G401 (cell line): ENCODE results near the gene PDE1C. TPM values are rescaled to one million over a fixed set of nuclear protein-coding genes. Genes with fewer than 3 reads are reported as not detected.
"Not testable (repeated sequence)": the region's sequence is repeated elsewhere in the genome, so short reads cannot be mapped to it uniquely, and the experiment has no call there.

Source experiments
- DNase-seq: peaks from one replicate; pipeline ENCODE4 v3.0.0-alpha.2; 2015; ENCODE audit warnings: low spot score
- in situ Hi-C: cut with HindIII; loops from 2 replicates; pipeline ENCODE4 v1.10.0; 2016; ENCODE audit warnings: low sequenced_read_pairs, mixed read lengths
- total RNA-seq: library from RNA; depleted of rRNA; stranded (reverse); fragments of >200 nt; shearing (Covaris generic); gene quantifications from 2 replicates; pipeline ENCODE4 v1.2.3, GENCODE V29; 2014

The PDE1C gene
- total RNA-seq, 1 experiment from 2014 or later, result not detected

DNA sequence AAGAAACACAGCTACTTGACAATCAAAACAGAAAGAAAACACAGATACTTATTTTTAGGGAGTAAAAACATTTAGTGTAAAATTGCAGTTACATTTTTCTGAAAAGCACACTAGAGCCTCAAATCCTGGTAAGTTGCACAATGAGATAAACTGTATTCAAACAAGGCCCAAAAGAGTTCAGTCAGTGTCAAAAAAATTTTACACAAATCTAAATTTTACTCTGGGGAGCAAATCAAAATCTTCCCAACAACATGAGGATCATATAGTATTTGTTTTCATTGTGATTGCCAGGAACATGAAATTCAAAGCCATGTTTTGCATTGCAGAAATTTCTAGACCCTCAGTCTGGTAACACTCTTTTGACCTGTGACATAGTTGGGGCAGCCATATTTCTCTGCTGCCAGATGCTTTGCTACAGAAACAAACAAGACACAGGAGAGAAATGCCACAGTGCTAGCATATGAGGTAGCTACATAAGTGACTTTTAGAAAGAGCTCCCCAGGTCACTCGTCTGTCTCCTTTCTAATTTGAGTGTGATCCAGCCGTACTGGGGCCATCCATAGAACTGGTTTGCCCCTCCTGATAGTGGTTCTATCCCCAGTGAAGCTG, 49.6 kb downstream of the PDE1C start:
- in situ Hi-C loops, result no loop called here
- no peak for DNase-seq

DNA sequence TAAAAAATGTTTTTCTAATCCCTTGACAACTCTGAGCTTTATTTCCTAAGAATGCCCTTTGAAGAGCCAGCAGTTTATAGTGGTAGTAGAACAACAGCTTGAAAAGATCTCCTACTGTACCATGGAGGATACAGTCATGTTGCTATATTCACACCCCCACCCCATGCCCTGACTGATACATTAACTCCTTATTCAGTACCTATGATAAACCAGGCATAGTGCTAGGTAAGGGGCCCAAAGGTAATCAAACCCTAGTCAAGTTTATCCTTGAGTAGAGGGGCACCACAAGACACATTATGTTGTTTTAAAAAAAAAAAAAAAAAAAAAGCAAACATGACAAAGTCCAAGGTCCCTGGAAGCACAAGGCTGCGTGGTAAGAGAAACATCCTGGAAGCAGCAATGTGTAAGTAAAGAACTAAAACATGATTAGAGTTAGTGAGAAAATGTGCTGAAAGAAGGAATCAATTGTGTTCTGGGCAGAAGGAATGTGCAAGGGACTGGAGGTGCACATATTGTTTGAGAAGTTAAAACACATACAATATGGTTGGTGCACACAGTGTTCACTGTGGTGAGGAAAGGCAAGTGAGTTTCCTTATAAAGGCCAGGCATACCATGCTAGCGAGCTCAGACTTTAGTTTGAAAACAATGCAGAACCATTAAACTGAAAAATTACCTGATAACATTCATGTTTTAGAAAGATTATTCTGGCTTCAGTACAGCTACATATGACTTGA, 51.2 kb downstream of the PDE1C start:
- in situ Hi-C loops, result no loop called here
- DNase-seq, result no peak

DNA sequence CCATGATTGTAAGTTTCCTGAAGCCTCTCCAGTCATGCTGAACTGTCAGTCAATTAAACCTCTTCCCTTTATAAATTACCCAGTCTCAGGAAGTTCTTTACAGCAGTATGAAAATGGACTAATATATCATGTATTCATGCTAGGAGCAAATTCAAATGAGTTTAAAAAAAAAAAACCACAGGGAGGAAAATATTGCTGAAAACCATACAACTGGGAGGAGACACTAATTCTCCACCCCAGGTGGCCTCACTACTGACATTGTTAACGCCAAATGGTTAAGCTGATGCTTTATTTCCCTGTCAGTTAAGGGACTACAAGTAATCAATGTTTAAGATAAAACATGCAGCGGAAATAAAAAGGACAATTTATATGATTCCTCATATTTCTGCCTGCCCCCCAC, 55.1 kb downstream of the PDE1C start:
- DNase-seq, result no peak
- in situ Hi-C loops, result no loop called here

DNA sequence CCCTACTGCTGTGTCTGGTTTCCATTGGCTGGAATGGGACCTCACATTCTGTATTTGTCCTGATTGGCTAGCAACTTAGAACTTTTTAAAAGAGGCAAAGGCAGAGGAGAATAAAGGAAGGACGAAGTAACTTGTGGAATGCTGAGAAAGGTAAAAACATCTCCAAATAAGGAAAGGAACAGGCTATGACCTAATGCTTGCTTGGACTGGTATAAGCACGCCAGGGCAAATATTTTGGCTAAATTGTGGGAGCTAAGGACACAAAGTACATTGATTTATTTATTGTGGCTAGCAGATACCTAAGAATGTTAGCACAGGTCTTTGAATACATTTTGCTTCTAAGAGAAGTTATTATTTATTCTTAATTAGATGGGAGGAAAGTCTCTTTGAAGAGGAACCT, 56.7 kb downstream of the PDE1C start:
- DNase-seq, in situ Hi-C loops: not testable (repeated sequence)

DNA sequence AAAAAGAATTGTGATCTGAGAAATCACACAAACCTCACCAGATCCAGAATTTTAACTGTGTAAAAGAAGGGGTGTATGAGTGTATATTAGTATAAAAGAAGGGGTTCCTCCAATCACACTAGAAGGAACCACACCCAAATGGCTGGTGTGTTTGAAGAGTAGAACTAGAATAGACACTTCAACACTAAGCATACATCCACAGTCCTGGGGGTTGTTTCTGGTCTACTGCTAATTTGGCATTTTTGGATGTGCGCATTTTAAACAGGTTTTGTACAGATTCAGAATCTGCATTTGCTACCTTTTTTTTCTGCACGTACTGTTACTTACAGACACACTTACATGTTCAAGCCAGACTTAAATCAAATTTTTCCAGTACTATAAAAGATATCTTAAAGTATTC, 64.6 kb downstream of the PDE1C start:
- no peak for DNase-seq
- in situ Hi-C loops, result no loop called here

DNA sequence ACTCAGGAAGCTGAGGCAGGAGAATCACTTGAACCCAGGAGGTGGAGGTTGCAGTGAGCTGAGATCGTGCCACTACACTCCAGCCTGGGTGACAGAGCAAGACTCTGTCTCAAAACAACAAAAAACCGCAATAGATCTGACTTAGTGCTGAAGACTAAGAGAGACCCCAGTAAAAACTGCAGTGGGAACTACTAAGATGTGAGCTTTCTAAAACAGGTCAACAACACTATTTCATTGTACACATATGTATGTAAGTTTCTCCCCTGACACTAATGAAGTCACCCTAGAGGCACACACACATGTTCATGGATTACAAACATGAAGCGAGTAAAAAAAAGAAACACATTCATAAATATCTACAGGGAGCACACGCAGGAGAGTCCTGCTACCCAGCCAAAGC, 68.3 kb downstream of the PDE1C start:
- in situ Hi-C loops, result no loop called here
- no peak for DNase-seq

DNA sequence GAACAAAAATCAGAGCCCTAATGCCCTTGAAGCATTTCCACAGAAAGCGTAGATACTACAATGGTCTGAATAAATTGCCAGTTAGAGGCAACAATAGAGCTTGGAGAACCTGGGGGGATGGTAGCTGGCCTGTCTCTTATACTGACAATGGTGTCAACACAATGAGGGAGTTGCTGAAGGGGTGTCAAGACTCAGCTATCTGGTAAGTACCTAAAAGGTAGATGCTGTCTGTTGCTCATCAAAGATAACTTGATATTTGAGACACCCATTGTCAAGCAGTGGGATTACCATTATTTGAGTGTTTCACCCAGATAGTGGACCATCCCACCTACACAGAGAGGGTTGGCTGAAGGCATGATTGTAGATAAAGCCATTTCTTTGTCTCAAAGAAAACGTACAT, 72.8 kb downstream of the PDE1C start:
- DNase-seq, result no peak
- in situ Hi-C loops, result no loop called here

DNA sequence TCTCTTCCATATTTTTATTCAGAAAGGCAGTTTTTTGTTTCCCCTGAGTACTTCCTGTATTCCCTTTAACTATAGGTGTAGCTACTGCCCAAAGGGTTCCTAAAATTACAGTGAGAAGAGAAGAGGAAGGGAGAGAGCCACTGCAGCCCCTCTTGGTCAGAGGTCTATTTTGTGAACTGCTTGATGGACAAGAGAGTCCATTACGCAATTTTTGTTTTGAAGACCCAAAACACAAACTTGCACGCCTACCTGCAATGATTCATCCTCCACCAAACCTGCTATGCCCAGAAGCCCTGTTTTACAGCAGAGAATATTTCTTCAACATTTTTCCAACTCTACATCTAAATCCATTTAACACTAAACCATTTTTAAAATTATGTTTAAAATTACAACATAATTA, 75.1 kb downstream of the PDE1C start:
- DNase-seq, result no peak
- in situ Hi-C loops, result no loop called here

DNA sequence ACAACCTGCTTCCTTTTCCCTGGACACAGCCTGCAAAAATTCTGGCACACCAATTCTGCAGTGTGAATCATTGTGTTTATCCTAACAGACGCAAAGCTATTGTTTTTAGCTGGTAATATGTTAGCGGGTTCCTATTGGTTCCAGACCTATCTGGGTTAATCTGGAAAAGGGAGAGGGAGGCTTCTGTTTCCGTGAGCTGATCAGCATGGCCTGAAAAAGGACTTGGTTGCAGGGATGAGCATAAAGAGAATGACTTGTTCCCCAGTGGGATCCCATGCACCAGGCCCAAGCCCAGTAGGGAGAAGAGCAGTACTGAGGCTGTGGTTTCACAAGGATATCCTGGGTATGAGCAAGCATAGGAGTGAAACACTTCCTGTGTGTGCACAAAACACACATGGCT, 78.4 kb downstream of the PDE1C start:
- peak; percentile 9 for DNase-seq
- in situ Hi-C loops, result no loop called here

DNA sequence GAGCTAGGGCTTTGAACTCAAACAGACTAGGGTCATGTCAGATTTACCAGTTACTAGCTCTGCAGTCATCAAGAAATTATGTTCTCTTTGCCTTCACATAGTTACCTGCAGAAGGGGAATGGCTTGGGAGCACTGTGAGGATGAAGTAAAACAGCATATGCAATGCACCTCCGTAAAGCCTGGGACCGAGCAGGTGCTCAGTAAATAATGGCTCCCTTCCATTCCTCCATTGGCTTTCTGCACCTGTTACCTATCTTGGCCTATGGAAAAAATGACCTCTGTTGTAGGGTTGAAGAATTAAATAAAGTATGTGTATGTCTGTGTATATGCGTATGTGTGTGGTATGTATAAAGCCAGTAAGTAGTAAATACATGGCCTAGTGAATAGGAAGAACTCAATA, 78.8 kb downstream of the PDE1C start:
- in situ Hi-C loops, result no loop called here
- DNase-seq, result peak; percentile 21

DNA sequence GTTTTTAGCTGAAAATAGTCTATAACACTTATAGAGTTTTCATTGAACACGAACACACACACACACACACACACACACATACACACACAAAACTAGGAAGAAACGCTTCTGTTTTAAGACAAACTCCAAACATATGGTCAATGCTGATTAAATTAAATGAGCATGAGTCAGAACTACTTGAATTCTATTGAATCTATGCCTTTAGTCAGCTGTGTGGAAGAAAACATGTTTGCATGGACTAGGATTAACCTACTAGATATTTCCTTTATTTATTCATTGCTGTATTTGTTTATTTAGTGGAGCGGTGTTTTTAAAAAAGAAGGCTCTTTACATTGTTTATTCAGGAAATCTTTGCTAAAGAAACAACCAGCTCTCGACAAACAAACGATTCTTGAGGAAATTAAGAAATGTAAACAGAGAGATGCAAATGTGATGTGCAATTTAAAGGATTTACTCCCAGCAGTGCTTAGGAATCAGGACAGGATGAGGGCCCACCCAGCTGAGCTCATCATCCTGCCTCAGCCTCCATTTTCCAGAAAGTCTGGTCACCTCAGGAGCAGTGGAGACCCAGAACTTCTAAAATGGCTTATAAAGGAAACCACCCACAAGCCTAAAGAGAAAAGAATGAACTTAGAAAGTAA, 83.2 kb downstream of the PDE1C start:
- DNase-seq, result no peak
- in situ Hi-C loops, result no loop called here

DNA sequence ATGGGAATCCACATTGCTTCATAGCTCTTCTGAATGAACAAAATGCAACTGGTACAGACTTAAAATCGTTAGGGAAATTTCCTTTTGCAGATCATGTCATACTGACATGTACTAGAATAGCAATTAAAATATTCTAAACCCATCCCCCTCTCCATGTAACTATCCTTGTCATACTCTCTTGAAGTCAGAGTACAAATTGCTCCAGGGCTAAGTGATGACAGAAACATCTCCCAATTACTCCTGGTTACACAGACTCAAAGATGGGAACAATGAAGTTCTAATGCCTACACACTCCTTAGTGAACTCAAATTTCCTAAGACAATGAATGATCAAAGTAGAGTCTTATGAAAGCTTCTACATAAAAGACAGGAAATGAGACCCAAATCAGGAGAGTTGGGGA, 87.2 kb downstream of the PDE1C start:
- in situ Hi-C loops, result no loop called here
- DNase-seq, result no peak

DNA sequence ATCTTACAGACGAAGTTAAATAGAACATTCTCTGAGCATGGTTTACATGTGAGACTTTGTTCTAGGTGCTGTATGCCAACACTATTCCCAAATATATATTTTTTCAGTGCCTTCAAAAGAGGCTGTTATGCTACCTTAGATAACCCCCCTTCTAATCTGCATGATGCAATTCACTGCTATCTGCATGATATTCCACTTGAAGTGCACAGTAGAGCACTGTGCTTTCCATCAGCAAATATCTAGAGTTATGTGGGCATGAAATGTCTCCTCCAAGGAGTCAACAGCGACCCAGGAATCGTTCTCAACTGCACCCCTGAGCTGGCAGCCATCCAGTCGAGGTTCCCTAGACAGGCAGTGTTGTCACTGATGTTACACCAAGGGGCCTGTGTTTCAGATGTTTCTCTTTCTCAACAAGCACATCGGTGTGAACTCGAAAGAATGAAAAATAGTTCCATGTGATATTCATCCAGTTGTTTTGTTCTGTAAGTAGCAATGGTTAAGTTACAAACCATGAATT, 88.3 kb downstream of the PDE1C start:
- in situ Hi-C loops, result no loop called here
- DNase-seq, result no peak

DNA sequence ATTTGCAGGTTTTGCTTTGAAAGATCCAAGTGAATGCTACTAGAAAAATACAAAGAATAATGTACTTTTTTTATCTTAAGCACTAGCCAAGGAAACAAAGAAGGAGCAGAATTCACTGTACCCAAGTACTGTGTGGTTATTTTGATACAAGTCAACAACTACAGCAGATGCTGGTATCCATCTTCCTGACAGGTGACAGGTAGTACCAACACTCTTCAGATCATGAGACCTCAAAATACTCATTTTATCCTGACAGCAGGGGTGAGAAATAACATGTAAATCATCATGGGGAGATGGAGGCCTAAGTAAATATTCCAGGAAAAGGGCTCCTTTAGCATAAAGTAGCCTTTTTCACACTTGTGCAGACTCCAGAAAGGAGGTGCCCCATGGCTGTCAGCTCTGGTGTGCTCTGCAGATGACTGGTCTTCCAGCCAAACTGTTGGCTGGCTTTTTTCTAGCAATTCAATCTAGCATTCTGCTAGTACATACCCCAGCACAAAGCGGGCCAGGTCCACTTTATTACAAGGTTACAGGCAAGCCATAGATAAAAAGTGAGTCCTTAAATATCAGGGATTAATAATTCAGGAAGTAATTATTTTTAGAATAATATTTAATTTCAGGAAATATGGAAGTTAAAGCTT, 90.4 kb downstream of the PDE1C start:
- in situ Hi-C loops, result no loop called here

DNA sequence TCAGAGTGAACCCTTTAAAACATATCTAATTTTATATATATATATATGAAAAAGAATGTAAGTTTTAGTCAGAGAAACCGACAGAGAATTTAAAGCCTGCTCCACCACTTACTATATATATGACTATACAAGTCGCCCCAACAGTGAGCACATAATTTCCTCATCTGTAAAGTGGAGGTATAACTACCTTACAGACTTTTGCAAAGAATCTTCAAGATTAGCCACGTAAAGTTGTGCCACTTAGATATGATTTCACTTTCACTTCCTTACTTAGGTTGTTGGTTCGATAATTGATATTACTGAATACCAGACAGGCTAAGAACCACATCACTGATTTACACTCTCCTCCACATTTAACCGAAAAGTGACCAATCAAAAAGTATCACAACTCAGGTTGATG, 94.7 kb downstream of the PDE1C start:
- no peak for DNase-seq
- in situ Hi-C loops, result no loop called here

More for the DNA sequence above, 90.4 kb downstream of the PDE1C start:
- DNase-seq, result no peak

DNA sequence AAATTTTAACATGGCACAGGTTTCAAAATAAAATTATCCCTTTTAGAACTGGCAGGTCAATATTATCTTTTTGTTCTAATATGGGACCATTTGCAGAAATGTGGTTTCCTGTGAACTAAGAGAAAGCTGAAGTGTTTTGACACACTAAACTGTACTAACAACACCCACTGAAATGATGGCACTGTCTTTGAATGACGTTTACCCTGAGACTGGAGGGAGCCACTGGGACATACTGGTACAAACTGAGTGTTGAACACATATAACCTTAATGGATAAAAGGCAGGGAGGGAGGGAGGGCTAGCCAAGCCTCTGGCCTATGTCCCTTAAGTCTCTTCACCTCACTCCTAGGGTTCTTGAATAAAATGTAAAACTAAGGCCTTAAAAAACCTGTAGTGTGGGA, 95.9 kb downstream of the PDE1C start:
- no peak for DNase-seq
- in situ Hi-C loops, result no loop called here

DNA sequence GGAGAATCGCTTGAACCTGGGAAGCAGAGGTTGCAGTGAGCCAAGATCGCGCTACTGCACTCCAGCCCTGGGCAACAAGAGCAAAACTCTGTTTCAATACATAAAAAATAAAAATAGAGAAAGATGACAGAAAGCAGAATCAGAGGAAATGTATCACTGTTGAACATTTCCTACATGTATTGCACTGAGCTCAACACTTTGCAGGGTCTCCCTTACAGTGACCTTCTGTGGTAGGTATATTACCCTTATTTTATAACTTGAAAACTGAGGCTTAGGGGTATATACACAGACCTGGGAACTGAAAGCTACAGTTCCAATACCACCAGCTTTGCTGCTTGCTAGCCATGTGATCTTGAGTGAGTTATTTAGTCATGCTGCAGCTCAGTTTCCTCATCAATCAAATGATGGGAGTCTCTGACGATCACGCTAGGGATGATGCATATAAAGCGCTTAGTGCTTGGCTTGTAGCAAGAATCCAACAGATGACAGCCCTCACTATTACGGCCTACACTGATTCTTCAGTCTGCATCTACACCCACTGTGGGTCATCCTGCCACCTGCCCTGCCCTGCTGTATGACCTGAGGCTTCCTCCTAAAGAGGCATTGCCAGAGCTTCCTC, 99.0 kb downstream of the PDE1C start:
- in situ Hi-C loops, result no loop called here
- DNase-seq, result no peak

DNA sequence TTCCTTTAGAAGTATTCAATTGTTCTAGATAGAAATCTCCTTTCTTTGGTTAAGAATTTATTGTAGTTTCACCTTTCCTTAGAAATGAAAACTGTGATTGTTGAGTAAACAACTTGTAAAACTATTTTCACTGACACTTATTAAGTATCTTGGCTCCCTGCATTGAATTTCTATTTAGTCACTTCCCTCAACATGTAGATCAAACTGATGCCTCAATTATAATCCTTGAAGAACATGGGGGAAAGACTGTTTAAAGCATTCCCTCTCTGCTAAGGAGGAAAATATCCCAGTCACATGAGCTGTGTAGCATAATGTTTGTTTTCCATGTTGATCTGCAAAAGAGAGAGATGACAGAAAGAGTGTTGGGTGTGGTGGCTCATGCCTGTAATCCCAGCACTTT, 99.7 kb downstream of the PDE1C start:
- no peak for DNase-seq
- in situ Hi-C loops, result no loop called here

DNA sequence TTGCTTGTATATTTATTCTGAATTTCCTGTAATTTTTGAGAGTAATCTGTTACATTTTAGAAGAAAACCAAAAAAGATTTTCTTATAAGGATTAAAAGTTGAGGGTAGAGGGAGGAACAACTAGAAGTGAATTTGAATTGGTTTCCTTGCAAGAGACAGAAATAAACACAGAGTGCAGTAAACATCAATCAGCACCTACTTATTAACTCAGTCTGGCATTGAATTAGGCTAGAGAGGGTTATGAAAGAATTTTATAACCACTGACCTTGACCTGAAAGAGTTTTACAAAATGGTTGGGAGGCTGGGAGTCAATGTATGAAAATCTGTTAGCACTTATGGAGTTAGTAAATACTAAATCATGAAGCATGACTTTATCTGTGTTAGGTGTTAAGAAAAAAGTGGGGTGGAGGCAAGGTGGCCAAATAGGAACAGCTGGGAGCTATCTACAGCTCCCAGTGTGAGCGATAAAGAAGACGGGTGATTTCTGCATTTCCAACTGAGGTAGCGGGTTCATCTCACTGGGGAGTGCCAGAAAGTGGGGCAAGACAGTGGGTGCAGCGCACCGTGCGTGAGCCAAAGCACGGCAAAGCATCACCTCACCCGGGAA, 106.5 kb downstream of the PDE1C start:
- DNase-seq, result no peak
- in situ Hi-C loops, result no loop called here
